GM19193 (cell line): ENCODE results near the gene RAPGEF1.
A peak's percentile ranks its signal among the peaks of the same experiment; 100 is the strongest.

ENCODE experiments used
- POLR2A ChIP-seq: IDR thresholded peaks from 4 replicates; pipeline ENCODE4 v1.6.1; 2011; ENCODE audit not compliant: insufficient read depth, insufficient read length; ENCODE audit errors: extremely low read depth

RAPGEF1 gene

GRCh38 chr9:131595696-131596429, 144.0 kb downstream of the RAPGEF1 start:
- no peak for TF ChIP-seq POLR2A

GRCh38 chr9:131594906-131595665, 144.8 kb downstream of the RAPGEF1 start:
- TF ChIP-seq POLR2A = no peak

GRCh38 chr9:131593936-131594665, 145.8 kb downstream of the RAPGEF1 start:
- no peak for TF ChIP-seq POLR2A

GRCh38 chr9:131593091-131593820, 146.6 kb downstream of the RAPGEF1 start:
- TF ChIP-seq POLR2A = no peak

- no peak for TF ChIP-seq POLR2A
Observed at GRCh38 chr9:131591845-131592208, 148.0 kb downstream of the RAPGEF1 start.

DNA sequence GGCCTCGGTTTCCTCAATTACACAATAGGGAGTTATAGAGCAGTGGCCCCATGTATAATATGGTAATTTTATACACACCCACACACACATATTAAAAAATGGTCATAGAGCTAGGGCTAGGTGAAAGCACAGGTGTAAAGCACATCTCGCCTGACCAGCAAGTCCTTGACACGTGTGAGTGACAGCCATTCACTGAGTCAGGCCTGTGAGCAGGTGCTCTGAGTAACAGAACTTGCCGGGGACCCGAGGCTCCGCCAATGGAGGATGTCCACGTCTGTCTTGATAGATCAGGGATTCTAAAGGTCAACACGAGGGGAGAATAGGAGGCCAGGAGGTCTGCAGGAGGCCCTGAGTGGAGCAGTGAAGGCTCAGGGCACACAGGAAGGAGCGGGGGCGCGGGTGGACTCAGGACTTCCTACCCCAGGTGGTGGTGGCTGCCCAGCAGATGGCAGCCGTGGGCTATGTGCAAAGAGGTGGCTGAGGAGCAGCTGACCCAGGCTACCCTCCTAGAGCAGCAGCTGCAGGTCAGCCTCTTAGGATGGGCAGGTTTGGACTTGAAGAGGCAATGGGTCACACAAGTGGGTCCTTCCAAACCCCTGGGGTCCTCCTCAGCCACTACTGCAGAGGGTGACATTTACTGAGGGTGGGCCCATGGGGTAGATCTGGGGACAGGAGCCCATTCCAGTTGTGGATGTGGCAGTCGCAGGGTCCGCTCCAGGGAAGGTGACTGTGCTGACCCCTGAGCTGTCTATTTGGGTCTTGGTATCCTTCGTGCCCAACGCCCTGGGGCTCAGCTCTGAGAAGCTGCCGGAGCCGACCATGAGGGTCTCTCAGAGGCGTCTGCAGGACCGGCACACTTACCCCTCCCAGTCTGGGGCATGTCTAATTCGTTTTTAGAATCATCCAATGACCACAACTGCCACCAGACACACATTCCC, 148.7 kb downstream of the RAPGEF1 start:
- peak; percentile 32 for TF ChIP-seq POLR2A

GRCh38 chr9:131590449-131590848, 149.4 kb downstream of the RAPGEF1 start:
- TF ChIP-seq POLR2A = no peak

DNA sequence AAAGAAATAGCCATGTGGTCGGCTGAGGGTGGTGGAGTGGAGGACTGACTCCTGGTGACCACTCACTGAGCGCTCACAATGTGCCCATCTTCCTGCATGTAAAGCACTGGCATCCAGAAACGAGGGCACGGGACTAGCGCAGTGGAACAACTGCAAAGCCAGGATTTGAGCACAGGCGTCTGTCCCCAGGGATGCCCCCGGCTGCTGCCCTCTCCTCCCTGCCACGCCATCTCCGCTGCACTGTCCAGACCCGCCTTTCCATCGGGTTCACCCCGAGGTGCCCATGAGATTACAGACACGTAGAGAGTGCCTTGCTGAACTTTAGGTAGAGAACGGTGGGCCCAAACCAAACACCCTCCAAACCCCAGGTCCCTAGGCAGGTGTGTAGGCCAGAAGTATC, 149.9 kb downstream of the RAPGEF1 start:
- TF ChIP-seq POLR2A = no peak

GRCh38 chr9:131589124-131589711, 150.7 kb downstream of the RAPGEF1 start:
- TF ChIP-seq POLR2A = peak; percentile 12

DNA sequence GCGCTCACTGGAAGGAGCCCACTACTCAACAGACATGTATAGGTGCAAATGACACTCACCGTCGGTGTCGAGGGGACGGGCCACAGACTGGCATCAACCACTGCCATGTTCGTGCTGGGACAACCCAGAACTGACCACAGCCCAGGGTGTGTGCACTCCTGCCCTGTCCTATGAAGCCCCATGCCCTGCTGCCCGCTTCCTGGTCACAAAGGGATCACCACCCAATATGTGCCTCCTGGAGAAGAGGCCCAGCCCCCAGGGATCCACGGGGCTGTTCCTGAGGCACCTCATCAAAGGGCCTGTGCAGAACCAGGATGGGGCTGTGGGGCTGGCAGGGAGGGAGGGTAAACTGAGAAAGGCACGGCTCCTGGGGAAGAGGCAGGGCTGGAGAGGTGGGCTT, 151.5 kb downstream of the RAPGEF1 start:
- no peak for TF ChIP-seq POLR2A

GRCh38 chr9:131587906-131588305, 152.0 kb downstream of the RAPGEF1 start:
- TF ChIP-seq POLR2A = no peak

DNA sequence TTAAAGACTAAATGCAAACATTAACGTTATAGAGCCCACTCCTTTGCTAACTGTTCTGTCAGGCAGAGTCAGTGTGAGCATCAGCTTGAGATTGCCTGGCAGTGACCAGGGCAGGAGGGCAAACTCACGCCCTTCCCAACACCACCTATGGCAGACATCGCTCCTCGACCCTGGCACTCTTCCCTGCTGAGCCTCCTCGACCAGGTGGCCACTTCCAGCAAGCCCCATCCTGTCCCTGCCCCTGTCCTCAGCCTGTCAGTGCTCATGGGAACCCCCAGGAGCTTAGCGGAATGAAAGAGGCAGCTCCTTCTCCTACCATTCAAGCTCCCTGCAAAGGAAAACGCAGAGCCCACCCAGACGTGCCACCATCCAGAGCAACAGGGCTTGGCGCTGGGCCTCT, 152.5 kb downstream of the RAPGEF1 start:
- no peak for TF ChIP-seq POLR2A

- TF ChIP-seq POLR2A = no peak
Observed at GRCh38 chr9:131585375-131585774, 154.5 kb downstream of the RAPGEF1 start.
